Activated T-cell treated with anti-CD3 and anti-CD28 coated beads, Interleukin-2, amount 50 U/mL, for 1 hour (primary cell): ENCODE data around the gene FARP2.
"Not testable (repeated sequence)": the region's sequence is repeated elsewhere in the genome, so short reads cannot be mapped to it uniquely, and the experiment has no call there.

Source experiments
- DNase-seq: peaks from one replicate; pipeline ENCODE4 v3.0.0-alpha.2; 2020

Gene FARP2

DNA sequence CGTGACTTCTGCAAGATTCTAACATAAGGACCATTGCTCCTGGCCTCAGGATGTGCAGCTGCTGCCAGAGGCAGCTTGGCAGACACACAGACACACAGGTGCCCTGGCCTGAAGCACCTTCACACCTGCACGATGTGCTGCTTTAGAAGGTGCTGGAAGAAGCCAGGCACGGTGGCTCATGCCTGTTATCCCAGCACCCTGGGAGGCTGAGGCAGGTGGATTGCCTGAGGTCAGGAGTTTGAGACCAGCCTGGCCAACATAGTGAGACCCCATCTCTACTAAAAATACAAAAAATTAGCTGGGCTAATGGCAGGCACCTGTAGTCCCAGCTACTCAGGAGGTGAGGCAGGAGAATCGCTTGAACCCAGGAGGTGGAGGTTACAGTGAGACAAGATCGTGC, 57.4 kb downstream of the FARP2 start:
- not testable (repeated sequence) for DNase-seq

DNA sequence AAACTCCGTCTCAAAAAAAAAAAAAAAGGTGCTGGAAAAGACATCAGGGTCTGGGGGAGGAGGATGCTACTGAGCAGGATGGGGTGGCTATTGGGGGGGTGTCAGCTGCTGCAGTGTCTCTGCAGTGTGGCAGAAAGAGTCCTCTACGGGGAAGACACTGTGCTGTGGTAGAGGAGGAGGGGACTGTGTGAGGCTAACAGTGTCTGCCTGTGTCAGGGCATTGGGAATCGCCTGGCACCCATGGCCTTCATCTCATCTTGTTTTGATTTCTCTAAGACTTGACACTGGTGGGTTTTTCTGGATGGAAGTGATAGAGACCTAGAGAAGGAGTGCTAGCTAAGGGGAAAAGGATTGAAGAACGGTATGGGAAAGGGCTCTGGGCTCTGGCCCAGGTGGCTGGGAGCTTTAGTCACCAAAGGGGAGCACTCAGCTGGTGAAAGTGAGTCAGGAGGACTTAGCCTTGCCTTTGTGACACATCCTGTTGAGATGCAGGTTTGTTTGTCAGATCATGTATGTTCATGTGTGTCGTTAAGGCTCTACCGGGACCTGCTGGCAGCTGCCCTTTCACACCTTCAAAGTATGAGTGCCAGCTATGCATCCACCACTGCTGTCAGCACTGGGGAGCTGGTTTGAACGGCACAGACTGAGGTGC, 58.0 kb downstream of the FARP2 start:
- DNase-seq: no peak

GRCh38 chr2:241415196-241415595, 59.1 kb downstream of the FARP2 start:
- no peak for DNase-seq

- no peak for DNase-seq
Measured at GRCh38 chr2:241417626-241418025, 61.5 kb downstream of the FARP2 start.

- no peak for DNase-seq
Measured at GRCh38 chr2:241421330-241421729, 65.2 kb downstream of the FARP2 start.

DNA sequence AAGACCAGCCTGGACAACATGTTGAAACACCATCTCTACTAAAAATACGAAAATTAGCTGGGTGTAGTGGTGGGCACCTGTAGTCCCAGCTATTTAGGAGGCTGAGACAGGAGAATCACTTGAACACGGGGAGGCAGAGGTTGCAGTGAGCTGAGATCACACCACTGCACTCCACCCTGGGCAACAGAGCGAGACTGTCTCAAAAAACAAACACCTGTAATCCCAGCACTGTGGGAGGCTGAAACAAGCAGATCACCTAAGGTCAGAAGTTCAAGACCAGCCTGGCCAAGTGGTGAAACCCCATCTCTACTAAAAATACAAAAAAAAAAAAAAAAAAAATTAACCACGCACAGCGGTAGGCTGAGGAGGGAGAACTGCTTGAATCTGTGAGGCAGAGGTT, 65.9 kb downstream of the FARP2 start:
- DNase-seq: not testable (repeated sequence)

GRCh38 chr2:241422350-241422749, 66.3 kb downstream of the FARP2 start:
- no peak for DNase-seq

DNA sequence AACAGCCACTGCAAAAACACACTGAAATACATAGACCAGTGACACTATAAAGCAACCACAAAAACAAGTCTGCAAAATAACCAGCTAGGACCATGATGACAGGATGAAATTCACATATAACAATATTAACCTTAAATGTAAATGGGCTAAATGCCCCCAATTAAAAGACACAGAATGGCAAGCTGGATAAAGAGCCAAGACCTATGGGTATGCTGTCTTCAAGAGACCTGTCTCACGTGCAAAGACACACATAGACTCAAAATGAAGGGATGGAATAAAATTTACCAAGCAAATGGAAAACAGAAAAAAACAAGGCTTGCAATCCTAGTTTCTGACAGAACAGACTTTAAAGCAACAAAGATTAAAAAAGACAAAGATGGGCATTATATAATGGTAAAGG, 67.4 kb downstream of the FARP2 start:
- DNase-seq: not testable (repeated sequence)

DNA sequence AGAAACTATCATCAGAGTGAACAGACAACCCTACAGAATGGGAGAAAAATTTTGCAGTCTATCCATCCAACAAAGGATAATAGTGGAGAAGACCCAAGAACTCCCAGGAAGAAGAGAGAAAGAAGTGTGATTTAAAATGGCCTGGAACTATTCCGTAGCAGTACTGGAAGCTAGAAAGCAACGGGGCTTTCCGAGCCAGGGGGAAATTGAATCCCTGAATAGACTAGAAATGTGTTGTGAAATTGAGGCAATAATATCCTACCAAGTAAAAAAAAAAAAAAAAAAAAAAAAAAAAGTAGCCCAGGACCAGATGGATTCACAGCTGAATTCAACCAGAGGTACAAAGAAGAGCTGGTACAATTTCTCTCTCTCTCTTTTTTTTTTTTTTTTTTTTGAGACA, 69.3 kb downstream of the FARP2 start:
- DNase-seq: no peak

DNA sequence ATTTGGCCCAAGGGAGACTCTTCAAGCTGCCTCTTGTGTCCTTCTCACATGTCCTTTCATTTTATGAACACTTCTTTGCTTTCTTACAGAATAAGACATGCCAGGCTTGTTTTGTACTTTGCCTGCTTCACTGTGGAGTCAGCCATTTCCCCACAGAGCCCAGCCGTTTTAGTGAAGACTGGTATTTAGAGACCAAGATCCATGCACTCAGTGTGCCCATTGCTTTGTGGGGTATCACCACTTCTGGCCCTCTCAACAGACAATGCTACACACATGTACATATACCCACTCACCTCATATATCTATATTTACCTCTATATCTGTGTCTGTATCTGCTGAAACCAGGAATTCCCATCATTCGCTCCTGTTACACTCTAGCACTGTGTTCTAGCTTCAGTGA, 74.1 kb downstream of the FARP2 start:
- DNase-seq: no peak

DNA sequence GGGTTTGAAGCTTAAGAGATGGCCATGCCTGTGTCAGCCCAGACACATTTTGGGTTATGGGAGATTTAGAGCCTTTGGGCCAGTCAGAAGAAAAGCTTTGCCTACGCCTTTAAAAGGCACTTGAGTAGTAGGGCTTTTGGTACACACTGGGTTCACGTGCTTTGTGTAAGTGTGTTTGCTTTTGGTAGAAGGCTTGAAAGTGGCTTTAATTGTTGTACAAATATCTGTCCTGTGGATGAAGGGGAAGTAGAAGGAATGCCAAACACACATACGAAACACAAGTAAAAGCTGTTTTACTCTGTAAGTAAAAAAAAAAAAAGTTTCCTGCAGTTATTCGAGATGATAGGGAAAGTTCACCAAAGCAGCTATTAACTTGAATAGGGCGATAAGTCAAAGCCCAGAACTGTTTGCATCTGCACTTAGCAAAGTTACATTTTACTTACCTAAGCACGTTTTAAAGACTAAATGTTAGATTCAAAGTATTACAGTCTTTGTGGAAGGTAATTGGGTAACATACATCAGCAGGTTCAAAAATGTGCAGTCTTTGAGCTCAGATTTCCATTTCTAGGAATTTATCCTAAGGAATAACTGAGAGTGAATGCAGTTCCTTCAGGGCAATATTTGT, 76.9 kb downstream of the FARP2 start:
- no peak for DNase-seq

DNA sequence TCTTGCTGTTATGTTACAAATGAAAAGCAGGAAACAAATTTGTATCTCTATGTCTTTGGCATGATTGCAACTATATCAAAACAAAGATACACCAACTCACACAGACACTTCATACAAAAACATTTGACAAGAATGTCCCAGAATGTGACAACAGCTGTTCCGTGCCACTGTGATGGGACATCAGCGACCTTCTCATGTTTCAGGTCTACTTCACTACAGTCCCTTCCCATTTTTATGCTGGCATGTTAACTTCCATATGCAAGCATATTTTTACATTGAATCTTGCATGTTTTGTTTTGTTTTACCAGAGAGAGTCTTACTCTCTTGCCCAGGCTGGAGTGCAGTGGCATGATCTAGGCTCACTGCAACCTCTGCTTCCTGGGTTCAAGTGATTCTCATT, 81.1 kb downstream of the FARP2 start:
- DNase-seq: no peak

DNA sequence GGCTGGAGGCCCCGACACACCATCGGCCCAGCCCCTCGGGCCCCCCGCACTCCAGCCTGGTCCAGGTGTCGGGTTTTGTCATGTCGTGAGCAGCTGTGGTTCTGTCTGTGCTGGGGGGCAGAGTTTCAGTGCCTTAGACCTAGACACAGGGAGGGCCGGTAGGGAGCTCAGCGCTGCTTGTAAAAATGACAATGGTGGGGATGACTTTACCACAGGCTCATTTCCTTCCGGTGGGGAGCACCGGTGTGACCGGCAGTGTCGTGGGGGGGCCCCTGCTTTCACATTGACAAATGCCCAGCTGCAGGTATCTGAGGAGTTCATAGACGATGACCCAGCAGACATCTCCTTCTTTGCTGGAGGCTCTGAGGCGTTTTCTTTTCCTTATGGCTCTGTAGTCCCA, 85.4 kb downstream of the FARP2 start:
- DNase-seq: no peak

DNA sequence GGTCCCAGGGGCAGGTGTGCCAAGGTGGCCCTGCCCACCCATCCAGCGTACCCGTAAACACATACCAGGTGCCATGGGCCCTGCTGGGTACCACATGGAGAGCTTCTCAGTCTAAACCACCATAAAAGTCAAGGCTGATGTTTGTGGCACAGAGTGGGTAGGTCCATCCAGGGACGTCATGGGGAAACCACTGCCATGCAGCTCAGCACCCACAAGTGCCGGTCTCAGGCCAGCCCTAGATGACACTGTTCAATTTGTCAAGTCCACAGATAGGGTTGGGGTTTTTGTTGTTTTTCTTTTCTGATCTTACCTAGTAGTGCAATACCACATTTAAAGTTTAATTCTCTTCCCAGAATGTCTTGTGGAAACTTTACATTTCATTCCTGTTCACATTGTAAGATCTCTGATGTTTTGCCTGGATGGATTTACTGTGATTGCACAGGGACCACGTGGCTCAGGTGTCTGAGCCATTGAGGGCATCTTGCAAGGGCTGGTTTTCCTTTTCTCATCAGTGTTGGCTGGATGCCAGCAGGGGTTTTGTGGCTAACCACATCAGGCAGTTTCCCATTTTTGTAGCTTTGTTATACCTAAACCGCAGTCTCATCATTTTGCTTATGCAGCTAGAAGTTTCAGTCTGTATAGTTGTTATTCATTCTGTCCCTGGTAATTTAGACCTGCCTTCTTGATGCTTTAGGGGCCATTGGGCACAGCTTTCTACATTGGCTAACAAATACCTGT, 87.6 kb downstream of the FARP2 start:
- peak; percentile 92 for DNase-seq

GRCh38 chr2:241445426-241445825, 89.3 kb downstream of the FARP2 start:
- no peak for DNase-seq

GRCh38 chr2:241450092-241450491, 94.0 kb downstream of the FARP2 start:
- DNase-seq: not testable (repeated sequence)

DNA sequence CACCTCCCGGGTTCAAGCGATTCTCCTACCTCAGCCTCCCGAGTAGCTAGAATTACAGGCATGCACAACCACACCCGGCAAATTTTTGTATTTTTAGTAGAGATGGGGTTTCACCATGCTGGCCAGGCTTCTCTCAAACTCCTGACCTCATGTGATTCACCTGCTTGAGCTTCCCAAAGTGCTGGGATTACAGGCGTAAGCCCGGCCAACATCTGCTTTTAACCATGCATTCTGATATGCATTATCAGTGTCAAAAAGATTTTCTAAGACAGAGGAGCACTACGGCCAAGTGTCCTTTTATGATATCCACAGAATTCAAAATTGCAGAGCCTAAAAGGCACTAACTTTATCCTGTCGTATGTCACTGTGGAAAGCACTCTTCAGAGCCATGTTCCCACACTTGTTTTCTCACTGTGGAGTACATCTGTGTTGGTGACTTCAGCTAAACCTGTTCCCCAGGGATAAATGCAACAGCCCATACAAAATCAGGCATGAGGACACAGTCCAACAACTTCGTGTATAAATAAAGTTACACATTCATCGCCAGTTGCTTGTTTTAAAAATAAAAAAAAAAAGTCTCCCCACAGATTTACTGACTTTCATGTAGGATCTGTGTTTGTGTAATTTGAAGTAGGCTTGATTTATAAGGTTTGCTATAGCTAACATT, 95.9 kb downstream of the FARP2 start:
- DNase-seq: no peak

- not testable (repeated sequence) for DNase-seq
Measured at GRCh38 chr2:241453919-241454318, 97.8 kb downstream of the FARP2 start.

- no peak for DNase-seq
Measured at GRCh38 chr2:241454837-241455485, 98.9 kb downstream of the FARP2 start.

GRCh38 chr2:241456546-241456945, 100.5 kb downstream of the FARP2 start:
- DNase-seq: no peak

GRCh38 chr2:241458687-241459086, 102.6 kb downstream of the FARP2 start:
- DNase-seq: no peak

- DNase-seq: no peak
Measured at GRCh38 chr2:241459520-241459919, 103.4 kb downstream of the FARP2 start.

DNA sequence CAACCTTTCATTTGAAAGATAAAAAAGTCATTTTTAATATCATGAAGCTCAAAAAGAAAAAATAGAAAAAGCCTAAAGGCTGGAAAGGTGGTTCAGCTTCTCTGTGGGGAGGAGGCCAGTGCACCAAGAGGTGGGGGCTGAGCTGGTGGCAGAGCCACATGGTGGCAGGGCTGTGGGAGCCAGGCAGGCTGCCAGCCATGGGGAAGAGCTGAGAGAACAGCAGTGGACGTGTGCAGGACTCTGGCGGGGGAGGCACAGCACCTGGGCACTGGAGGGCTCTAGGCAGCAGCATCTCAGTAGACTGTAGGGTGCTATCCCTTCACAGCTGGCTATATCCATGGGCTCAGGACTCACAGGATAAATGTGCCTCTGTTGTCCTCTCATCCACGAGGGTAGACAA, 104.5 kb downstream of the FARP2 start:
- DNase-seq: no peak
